H9 (cell line): ENCODE measurements around the gene PPFIBP1. TPM values are rescaled to one million over a fixed set of nuclear protein-coding genes. Genes with fewer than 3 reads are reported as not detected.

Source experiments
- DNase-seq: peaks from one replicate; pipeline ENCODE4 v3.0.0-alpha.2; 2017
- H2AFZ ChIP-seq: one replicate; pipeline ENCODE4 v1.6.1; 2013; ENCODE audit warnings: mild to moderate bottlenecking, low read length, control low read depth, moderate library complexity
- H2AK5ac ChIP-seq: 2 replicates; pipeline ENCODE4 v1.6.1; 2013; ENCODE audit warnings: low read length, control low read depth, mixed read lengths; ENCODE audit not compliant: insufficient read length
- H2BK120ac ChIP-seq: one replicate; pipeline ENCODE4 v1.6.1; 2013; ENCODE audit warnings: low read depth, mild to moderate bottlenecking, low read length, control low read depth, inconsistent platforms; ENCODE audit not compliant: poor library complexity, severe bottlenecking
- H2BK12ac ChIP-seq: 2 replicates; pipeline ENCODE4 v1.6.1; 2013; ENCODE audit warnings: low read length, control low read depth, mixed read lengths, low read depth; ENCODE audit not compliant: insufficient read length
- H2BK15ac ChIP-seq: 2 replicates; pipeline ENCODE4 v1.6.1; 2013; ENCODE audit warnings: low read depth, low read length, control low read depth
- H2BK20ac ChIP-seq: one replicate; pipeline ENCODE4 v1.6.1; 2013; ENCODE audit warnings: low read depth, mild to moderate bottlenecking, low read length, control low read depth, inconsistent platforms; ENCODE audit not compliant: poor library complexity, severe bottlenecking
- H2BK5ac ChIP-seq: 2 replicates; pipeline ENCODE4 v1.6.1; 2013; ENCODE audit warnings: low read length, control low read depth, mixed read lengths; ENCODE audit not compliant: insufficient read length
- H3K14ac ChIP-seq: 2 replicates; pipeline ENCODE4 v1.6.1; 2013; ENCODE audit warnings: low read length, control low read depth; ENCODE audit not compliant: insufficient read depth
- H3K18ac ChIP-seq: 2 replicates; pipeline ENCODE4 v1.6.1; 2013; ENCODE audit warnings: low read depth, mild to moderate bottlenecking, mixed read lengths, low read length, control low read depth; ENCODE audit not compliant: insufficient read length
- H3K23ac ChIP-seq: 2 replicates; pipeline ENCODE4 v1.6.1; 2013; ENCODE audit warnings: low read length, control low read depth, mixed read lengths, low read depth; ENCODE audit not compliant: insufficient read length
- H3K23me2 ChIP-seq: 2 replicates; pipeline ENCODE4 v1.6.1; 2013; ENCODE audit warnings: low read depth, mild to moderate bottlenecking, mixed read lengths, low read length, control low read depth; ENCODE audit not compliant: insufficient read length, poor library complexity, severe bottlenecking
- H3K27ac ChIP-seq: 2 replicates; pipeline ENCODE4 v1.5.1; 2013; ENCODE audit warnings: low read length, control low read depth, mixed read lengths, low read depth; ENCODE audit not compliant: insufficient read length
- H3K27me3 ChIP-seq: 2 replicates; pipeline ENCODE4 v1.6.1; 2013; ENCODE audit warnings: low read length, control low read depth, inconsistent platforms; ENCODE audit not compliant: insufficient read depth
- H3K4ac ChIP-seq: 2 replicates; pipeline ENCODE4 v1.6.1; 2013; ENCODE audit warnings: low read depth, mild to moderate bottlenecking, control low read depth, inconsistent platforms, low read length, moderate library complexity
- H3K4me1 ChIP-seq: 2 replicates; pipeline ENCODE4 v1.6.1; 2013; ENCODE audit warnings: low read length, control low read depth, inconsistent platforms; ENCODE audit not compliant: insufficient read depth
- H3K4me2 ChIP-seq: 2 replicates; pipeline ENCODE4 v1.6.1; 2013; ENCODE audit warnings: low read length, control low read depth, mixed read lengths; ENCODE audit not compliant: insufficient read length, insufficient read depth
- H3K56ac ChIP-seq: 2 replicates; pipeline ENCODE4 v1.6.1; 2013; ENCODE audit warnings: low read depth, mild to moderate bottlenecking, mixed read lengths, low read length, control low read depth; ENCODE audit not compliant: insufficient read length
- H3K79me1 ChIP-seq: 2 replicates; pipeline ENCODE4 v1.6.1; 2013; ENCODE audit warnings: low read depth, mild to moderate bottlenecking, moderate library complexity, low read length, control low read depth, inconsistent platforms; ENCODE audit not compliant: insufficient read depth, poor library complexity, severe bottlenecking
- H3K79me2 ChIP-seq: 2 replicates; pipeline ENCODE4 v1.6.1; 2013; ENCODE audit warnings: low read length, control low read depth, inconsistent platforms; ENCODE audit not compliant: insufficient read depth
- H3K9ac ChIP-seq: 2 replicates; pipeline ENCODE4 v1.6.1; 2013; ENCODE audit warnings: low read length, control low read depth, mixed read lengths; ENCODE audit not compliant: insufficient read length; ENCODE audit errors: extremely low read depth
- H3K9me3 ChIP-seq: one replicate; pipeline ENCODE4 v1.6.1; 2013; ENCODE audit warnings: low read depth, low read length, inconsistent platforms; ENCODE audit not compliant: control insufficient read depth
- H3T11ph ChIP-seq: one replicate; pipeline ENCODE4 v1.6.1; 2013; ENCODE audit warnings: mild to moderate bottlenecking, low read length, control low read depth, inconsistent platforms
- H4K20me1 ChIP-seq: one replicate; pipeline ENCODE4 v1.6.1; 2013; ENCODE audit not compliant: control insufficient read depth, insufficient read length, insufficient read depth
- H4K5ac ChIP-seq: 2 replicates; pipeline ENCODE4 v1.6.1; 2013; ENCODE audit warnings: low read depth, mild to moderate bottlenecking, mixed read lengths, low read length, control low read depth; ENCODE audit not compliant: insufficient read length
- H4K8ac ChIP-seq: replicated peaks from 2 replicates; pipeline ENCODE4 v1.6.1; 2013; ENCODE audit warnings: low read length, control low read depth, mixed read lengths, low read depth; ENCODE audit not compliant: insufficient read length
- H4K91ac ChIP-seq: 2 replicates; pipeline ENCODE4 v1.6.1; 2013; ENCODE audit warnings: low read depth, mild to moderate bottlenecking, moderate library complexity, mixed read lengths, low read length, control low read depth; ENCODE audit not compliant: insufficient read length
- H3K27ac Mint-ChIP-seq, 3 experiments: 2 replicates in 2 of 3; 3 replicates in 1 of 3; pipeline ENCODE4 v1.8.0; 2020 to 2021; ENCODE audit warnings: mixed read lengths in 3 of 3, mild to moderate bottlenecking in 1 of 3, moderate library complexity in 1 of 3
- H3K27me3 Mint-ChIP-seq: 2 replicates; pipeline ENCODE4 v1.8.0; 2021; ENCODE audit warnings: low read depth, mild to moderate bottlenecking, moderate library complexity, mixed read lengths
- H3K36me3 Mint-ChIP-seq, 3 experiments: 2 replicates in 2 of 3; 3 replicates in 1 of 3; pipeline ENCODE4 v1.8.0; 2020 to 2021; ENCODE audit warnings: low read depth in 3 of 3, mixed read lengths in 3 of 3; ENCODE audit not compliant: insufficient read depth in 1 of 3
- H3K4me1 Mint-ChIP-seq, 2 experiments: 2 replicates each; pipeline ENCODE4 v1.8.0; 2020; ENCODE audit warnings: mixed read lengths in 2 of 2
- H3K4me3 Mint-ChIP-seq, 2 experiments: 2 replicates in 1 of 2; 3 replicates in 1 of 2; pipeline ENCODE4 v1.8.0; 2020 to 2021; ENCODE audit warnings: mild to moderate bottlenecking in 2 of 2, mixed read lengths in 2 of 2, moderate library complexity in 1 of 2
- H3K9me3 Mint-ChIP-seq, 2 experiments: 2 replicates in 1 of 2; 3 replicates in 1 of 2; pipeline ENCODE4 v1.8.0; 2020; ENCODE audit warnings: mild to moderate bottlenecking in 2 of 2, mixed read lengths in 2 of 2, moderate library complexity in 1 of 2
- CTCF ChIP-seq: fragments of 200-600 bp; sonication (generic); conservative IDR thresholded peaks from 3 replicates; pipeline ENCODE4 v1.8.0; 2021; ENCODE audit warnings: antibody characterized with exemption, mild to moderate bottlenecking
- WGBS: extraction: QIAGEN DNeasy Blood & Tissue Kit; methylation state at CpG from one replicate; pipeline ENCODE4 v1.1.7; 2013; ENCODE audit warnings: missing lambda C conversion rate, low lambda C conversion rate, mixed read lengths; ENCODE audit not compliant: insufficient read length; ENCODE audit errors: extremely low coverage; 5-methylcytosine and 5-hydroxymethylcytosine counted together
- total RNA-seq: library from RNA; stranded (reverse); gene quantifications from 2 replicates; pipeline ENCODE4 v1.2.1, GENCODE V29; 2021

PPFIBP1 gene
- total RNA-seq, 1 experiment from 2014 or later = 29.2 TPM

DNA sequence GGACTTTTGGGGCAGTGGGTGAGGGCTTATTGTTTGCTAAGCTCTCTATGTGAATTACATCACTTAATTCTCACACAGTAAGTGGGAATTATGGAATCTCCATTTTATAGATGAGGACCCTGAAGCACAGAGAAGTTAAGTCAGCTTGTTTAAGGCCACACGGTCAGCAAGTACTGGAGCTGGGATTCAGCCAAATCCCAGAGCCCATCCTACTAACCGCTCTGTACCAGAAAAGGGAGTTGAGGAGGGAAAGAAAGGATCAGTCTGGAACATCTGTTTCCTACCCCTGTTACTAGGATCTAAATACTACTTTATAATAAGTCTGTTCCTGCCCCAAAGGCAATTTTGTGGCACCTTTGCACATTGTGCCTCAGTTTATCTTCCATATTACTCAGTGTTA lies 42.6 kb downstream of the PPFIBP1 start:
- no peak overlapping the region for H4K8ac ChIP-seq
- no peak overlapping the region for H2BK15ac ChIP-seq
- H3K27ac Mint-ChIP-seq = no peak overlapping the region; a peak in 1 of 7 replicates
- peaks cover 0 to 2% of the 10 kb centered on the region in 2 experiments; a peak in 1 of 5 replicates for H3K9me3 Mint-ChIP-seq
- H3K4me2 ChIP-seq = no peak overlapping the region
- H3K36me3 Mint-ChIP-seq = peaks cover 0 to 8% (median 0%) of the 10 kb centered on the region in 3 experiments; a peak in 2 of 7 replicates
- H2BK12ac ChIP-seq = no peak overlapping the region
- no peak overlapping the region for H3K23ac ChIP-seq
- no peak overlapping the region for H3K56ac ChIP-seq
- no peaks in the 10 kb centered on the region for H3K79me1 ChIP-seq
- no peaks in the 10 kb centered on the region for H3K9me3 ChIP-seq
- no peak overlapping the region for H4K91ac ChIP-seq
- no peak overlapping the region for H4K5ac ChIP-seq
- no peak overlapping the region for H3K27ac ChIP-seq
- no peak overlapping the region for H2AK5ac ChIP-seq
- H3K4me3 Mint-ChIP-seq = no peak overlapping the region
- no peak overlapping the region for H2AFZ ChIP-seq
- WGBS = no CpG with 5 or more reads among the region's 2 CpGs
- H3K79me2 ChIP-seq = no peaks in the 10 kb centered on the region
- H4K20me1 ChIP-seq = no peaks in the 10 kb centered on the region
- no peak overlapping the region for H2BK5ac ChIP-seq
- H3K23me2 ChIP-seq = no peaks in the 10 kb centered on the region
- H3K27me3 Mint-ChIP-seq = no peaks in the 10 kb centered on the region
- no peak overlapping the region for H3K4ac ChIP-seq
- peaks cover 12 to 22% of the 10 kb centered on the region in 2 experiments for H3K4me1 Mint-ChIP-seq
- no peaks in the 10 kb centered on the region for H3K27me3 ChIP-seq
- no peak overlapping the region for H2BK20ac ChIP-seq
- no peak overlapping the region for H3T11ph ChIP-seq
- no peak for DNase-seq
- no peak overlapping the region for H3K14ac ChIP-seq
- no peaks in the 10 kb centered on the region for H3K4me1 ChIP-seq
- no peak overlapping the region for H2BK120ac ChIP-seq
- no peak for TF ChIP-seq CTCF
- H3K9ac ChIP-seq = no peak overlapping the region
- no peak overlapping the region for H3K18ac ChIP-seq
